GM12873 (cell line): ENCODE measurements around the gene SGSM1.

Experiments
- CTCF ChIP-seq: IDR thresholded peaks from 2 replicates; pipeline ENCODE4 v1.5.1; 2012; ENCODE audit warnings: low read depth, mild to moderate bottlenecking, moderate library complexity, low read length, control low read depth; ENCODE audit not compliant: insufficient read depth; ENCODE audit errors: missing control alignments

The SGSM1 gene

GRCh38 chr22:24810043-24810749, 4.2 kb downstream of the SGSM1 start:
- TF ChIP-seq CTCF = no peak

GRCh38 chr22:24812950-24813775, 7.2 kb downstream of the SGSM1 start:
- no peak for TF ChIP-seq CTCF

- TF ChIP-seq CTCF = no peak
Measured at GRCh38 chr22:24813861-24814770, 8.1 kb downstream of the SGSM1 start.

GRCh38 chr22:24816806-24817205, 10.8 kb downstream of the SGSM1 start:
- no peak for TF ChIP-seq CTCF

- no peak for TF ChIP-seq CTCF
Measured at GRCh38 chr22:24819487-24819886, 13.5 kb downstream of the SGSM1 start.

- no peak for TF ChIP-seq CTCF
Measured at GRCh38 chr22:24819911-24820461, 14.0 kb downstream of the SGSM1 start.
